IMR-90 (cell line): ENCODE measurements around the gene PDE6B.

ENCODE experiments used
- CEBPB ChIP-seq: IDR thresholded peaks from 2 replicates; pipeline ENCODE4 v1.6.1; 2012; ENCODE audit warnings: low read depth, low read length, improper control_type of control experiment
- CTCF ChIP-seq: conservative IDR thresholded peaks from 2 replicates; pipeline ENCODE4 v1.5.1; 2012; ENCODE audit warnings: mild to moderate bottlenecking, low read depth, low read length, improper control_type of control experiment
- MAZ ChIP-seq: IDR thresholded peaks from 2 replicates; pipeline ENCODE4 v1.6.1; 2012; ENCODE audit warnings: low read depth, mild to moderate bottlenecking, low read length, improper control_type of control experiment, moderate library complexity, borderline replicate concordance
- MXI1 ChIP-seq: IDR thresholded peaks from 2 replicates; pipeline ENCODE4 v1.6.1; 2012; ENCODE audit warnings: low read depth, mild to moderate bottlenecking, low read length, moderate library complexity, borderline replicate concordance
- POLR2A ChIP-seq: IDR thresholded peaks from 2 replicates; pipeline ENCODE4 v1.6.1; 2012; ENCODE audit warnings: mild to moderate bottlenecking, low read depth, low read length
- RCOR1 ChIP-seq: IDR thresholded peaks from 2 replicates; pipeline ENCODE4 v1.6.1; 2012; ENCODE audit warnings: mild to moderate bottlenecking, low read length, improper control_type of control experiment; ENCODE audit not compliant: insufficient replicate concordance
- RFX5 ChIP-seq: IDR thresholded peaks from 2 replicates; pipeline ENCODE4 v1.8.0; 2012; ENCODE audit warnings: low read depth, mild to moderate bottlenecking, low read length, moderate library complexity
- SMC3 ChIP-seq: fragments of 150-350 bp; IDR thresholded peaks from 2 replicates; pipeline ENCODE4 v1.6.1; 2016; ENCODE audit warnings: low read depth, mild to moderate bottlenecking, antibody characterized with exemption, low read length, moderate library complexity

DNA sequence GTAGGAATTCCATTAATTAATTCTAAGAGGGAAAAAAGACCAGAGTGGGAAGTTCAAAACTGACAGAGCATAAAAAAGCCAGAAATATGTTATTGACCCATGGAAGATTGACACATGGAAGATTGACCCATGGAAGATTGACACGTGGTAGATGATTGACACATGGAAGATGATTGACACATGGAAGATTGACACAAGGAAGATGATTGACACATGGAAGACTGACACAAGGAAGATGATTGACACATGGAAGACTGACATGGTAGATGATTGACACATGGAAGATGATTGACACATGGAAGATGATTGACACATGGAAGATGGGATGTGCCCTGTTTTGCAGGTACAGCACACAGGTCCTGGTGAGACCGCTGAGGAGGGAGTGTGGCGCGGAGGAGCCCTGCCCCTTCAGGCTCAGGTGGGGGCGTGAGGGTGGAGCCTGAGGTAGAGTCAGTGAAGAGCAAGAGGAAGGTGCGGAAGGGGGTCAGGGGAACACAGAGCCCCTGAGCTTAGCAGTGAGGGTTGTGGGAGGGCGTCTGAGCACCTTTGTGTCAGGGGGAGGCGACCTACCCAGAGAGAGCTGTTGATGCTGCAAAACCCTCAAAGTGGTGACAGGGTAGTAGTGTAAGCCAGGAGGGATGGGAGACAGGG, 15.8 kb upstream of the PDE6B start:
- TF ChIP-seq CTCF (no peak), RCOR1 (no peak), RFX5 (no peak), MXI1 (no peak), CEBPB (no peak), MAZ (no peak), POLR2A (no peak), SMC3 (no peak)
